Osteocyte (in vitro differentiated cells): ENCODE results near the gene LPO. TPM values are rescaled to one million over a fixed set of nuclear protein-coding genes. Genes with fewer than 3 reads are reported as not detected.
A peak's percentile ranks its signal among the peaks of the same experiment; 100 is the strongest.

Experiments used
- DNase-seq: peaks from one replicate; pipeline ENCODE4 v3.0.0; 2021; ENCODE audit warnings: mixed read lengths; ENCODE audit not compliant: unreplicated experiment; ENCODE audit errors: extremely low spot score
- H3K27ac Mint-ChIP-seq: one replicate; pipeline ENCODE4 v1.8.0; 2021; ENCODE audit warnings: mild to moderate bottlenecking, mixed read lengths; ENCODE audit not compliant: unreplicated experiment
- H3K27me3 Mint-ChIP-seq: one replicate; pipeline ENCODE4 v1.8.0; 2021; ENCODE audit warnings: mixed read lengths; ENCODE audit not compliant: unreplicated experiment
- H3K36me3 Mint-ChIP-seq: one replicate; pipeline ENCODE4 v1.8.0; 2021; ENCODE audit warnings: mixed read lengths; ENCODE audit not compliant: unreplicated experiment
- H3K4me1 Mint-ChIP-seq: one replicate; pipeline ENCODE4 v1.8.0; 2021; ENCODE audit warnings: mixed read lengths; ENCODE audit not compliant: unreplicated experiment
- H3K4me3 Mint-ChIP-seq: one replicate; pipeline ENCODE4 v1.8.0; 2021; ENCODE audit warnings: mild to moderate bottlenecking, moderate library complexity, mixed read lengths; ENCODE audit not compliant: unreplicated experiment
- H3K9me3 Mint-ChIP-seq: one replicate; pipeline ENCODE4 v1.8.0; 2021; ENCODE audit warnings: mixed read lengths; ENCODE audit not compliant: unreplicated experiment
- total RNA-seq: library from RNA; stranded (reverse); gene quantifications from 2 replicates; pipeline ENCODE4 v1.2.1, GENCODE V29; 2021
- TF ChIP-seq, protein P1 (sequence below): fragments of 200-600 bp; sonication (generic); IDR thresholded peaks from 2 replicates; pipeline ENCODE4 v1.5.0; 2021; ENCODE audit warnings: antibody characterized with exemption, mild to moderate bottlenecking, moderate library complexity

The LPO gene
- total RNA-seq, 1 donor from 2014 or later = not detected

DNA sequence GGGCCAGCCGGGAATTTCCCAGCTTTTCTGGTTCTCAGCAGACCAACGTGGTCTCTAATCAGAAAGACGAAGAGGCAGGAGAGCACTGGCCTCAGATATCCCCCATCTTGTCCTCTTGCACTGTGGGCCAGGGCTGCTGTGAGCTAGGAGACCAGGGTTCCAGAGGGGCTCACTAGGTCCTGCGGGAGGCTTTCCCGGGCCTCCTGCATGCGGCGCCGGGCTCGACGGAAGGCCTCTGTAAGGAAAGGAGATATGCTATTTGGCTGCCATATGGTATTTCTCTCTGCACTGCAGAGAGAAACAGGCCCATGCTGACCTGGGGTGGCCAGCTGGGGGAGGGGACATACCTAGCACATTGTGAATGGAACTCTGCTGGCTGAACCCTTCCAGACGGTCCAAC is 32.4 kb upstream of the LPO start:
- H3K36me3 Mint-ChIP-seq = peaks cover 17% of the 10 kb centered on the region
- TF ChIP-seq, protein P1, sequence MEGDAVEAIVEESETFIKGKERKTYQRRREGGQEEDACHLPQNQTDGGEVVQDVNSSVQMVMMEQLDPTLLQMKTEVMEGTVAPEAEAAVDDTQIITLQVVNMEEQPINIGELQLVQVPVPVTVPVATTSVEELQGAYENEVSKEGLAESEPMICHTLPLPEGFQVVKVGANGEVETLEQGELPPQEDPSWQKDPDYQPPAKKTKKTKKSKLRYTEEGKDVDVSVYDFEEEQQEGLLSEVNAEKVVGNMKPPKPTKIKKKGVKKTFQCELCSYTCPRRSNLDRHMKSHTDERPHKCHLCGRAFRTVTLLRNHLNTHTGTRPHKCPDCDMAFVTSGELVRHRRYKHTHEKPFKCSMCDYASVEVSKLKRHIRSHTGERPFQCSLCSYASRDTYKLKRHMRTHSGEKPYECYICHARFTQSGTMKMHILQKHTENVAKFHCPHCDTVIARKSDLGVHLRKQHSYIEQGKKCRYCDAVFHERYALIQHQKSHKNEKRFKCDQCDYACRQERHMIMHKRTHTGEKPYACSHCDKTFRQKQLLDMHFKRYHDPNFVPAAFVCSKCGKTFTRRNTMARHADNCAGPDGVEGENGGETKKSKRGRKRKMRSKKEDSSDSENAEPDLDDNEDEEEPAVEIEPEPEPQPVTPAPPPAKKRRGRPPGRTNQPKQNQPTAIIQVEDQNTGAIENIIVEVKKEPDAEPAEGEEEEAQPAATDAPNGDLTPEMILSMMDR = no peak
- no peaks in the 10 kb centered on the region for H3K4me1 Mint-ChIP-seq
- H3K27ac Mint-ChIP-seq = no peak overlapping the region
- H3K9me3 Mint-ChIP-seq = no peaks in the 10 kb centered on the region
- peak; percentile 65 for DNase-seq
- H3K27me3 Mint-ChIP-seq = no peaks in the 10 kb centered on the region
- no peak overlapping the region for H3K4me3 Mint-ChIP-seq

DNA sequence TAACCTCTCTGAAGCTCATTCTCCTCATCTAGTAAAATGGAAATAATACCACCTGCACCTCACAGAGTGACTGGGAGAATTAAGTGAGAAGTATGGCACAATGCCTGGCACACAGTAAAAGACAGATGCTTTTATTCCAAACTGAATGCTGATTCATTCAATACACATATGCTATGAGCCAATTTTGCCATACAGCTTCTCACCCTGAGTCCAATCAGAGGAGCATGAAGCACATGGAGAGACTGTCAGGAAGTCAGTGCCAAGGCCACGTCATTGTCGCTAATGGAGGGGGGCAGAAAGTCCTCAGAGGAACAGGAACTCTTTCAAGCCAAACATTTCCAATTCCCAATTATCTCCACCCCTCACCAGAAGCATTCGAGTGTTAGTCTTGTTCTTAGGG is 30.9 kb upstream of the LPO start:
- TF ChIP-seq, protein P1 = no peak

DNA sequence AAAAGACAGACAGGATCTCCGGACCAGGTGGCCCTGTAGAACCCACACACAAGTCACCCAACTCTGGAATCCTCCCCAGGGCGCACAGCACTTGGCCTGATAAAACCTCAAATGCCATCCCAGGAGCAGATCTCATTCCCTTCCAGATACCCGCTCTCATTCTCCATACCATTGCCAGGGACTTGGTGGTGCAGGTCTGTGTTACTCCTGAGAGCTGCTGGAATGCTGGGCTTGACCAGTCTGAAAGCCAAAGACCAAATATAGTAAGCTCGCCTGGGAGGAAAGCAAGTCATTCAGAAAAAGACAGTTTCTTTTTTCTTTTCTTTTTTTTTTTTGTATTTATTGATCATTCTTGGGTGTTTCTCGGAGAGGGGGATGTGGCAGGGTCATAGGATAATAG is 30.0 kb upstream of the LPO start:
- TF ChIP-seq, protein P1 = no peak
- no peak for DNase-seq
- Mint-ChIP-seq H3K4me3 (no peak overlapping the region), H3K27ac (no peak overlapping the region), H3K4me1 (no peaks in the 10 kb centered on the region), H3K27me3 (no peaks in the 10 kb centered on the region), H3K9me3 (no peaks in the 10 kb centered on the region), H3K36me3 (peaks cover 22% of the 10 kb centered on the region)

More for the DNA sequence above, 30.9 kb upstream of the LPO start:
- Mint-ChIP-seq H3K4me1 (no peaks in the 10 kb centered on the region), H3K27ac (no peak overlapping the region), H3K9me3 (no peaks in the 10 kb centered on the region), H3K4me3 (no peak overlapping the region), H3K36me3 (peaks cover 22% of the 10 kb centered on the region), H3K27me3 (no peaks in the 10 kb centered on the region)
- DNase-seq = no peak

DNA sequence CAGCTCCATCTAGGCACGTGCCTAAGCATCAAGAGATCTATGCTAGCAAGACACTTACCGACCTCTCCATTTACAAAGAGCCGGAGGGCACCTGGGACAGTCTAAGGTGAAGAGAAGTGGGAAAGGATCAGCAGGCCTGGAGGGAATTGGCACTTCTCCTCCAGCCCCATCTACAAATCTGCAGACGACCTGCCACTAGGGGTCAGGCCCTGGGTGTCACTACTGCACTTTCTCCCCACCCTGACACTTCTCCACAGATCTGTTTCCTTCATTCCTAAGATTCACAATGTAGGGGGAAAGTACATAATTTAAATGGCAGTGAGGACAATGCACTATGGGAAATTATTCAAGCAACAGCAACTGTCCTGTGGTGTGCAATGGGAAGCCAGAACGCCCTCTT is 27.5 kb upstream of the LPO start:
- DNase-seq = no peak
- H3K4me1 Mint-ChIP-seq = no peaks in the 10 kb centered on the region
- TF ChIP-seq, protein P1 = no peak
- H3K4me3 Mint-ChIP-seq = no peak overlapping the region
- H3K9me3 Mint-ChIP-seq = no peaks in the 10 kb centered on the region
- H3K36me3 Mint-ChIP-seq = peaks cover 24% of the 10 kb centered on the region
- H3K27ac Mint-ChIP-seq = no peak overlapping the region
- H3K27me3 Mint-ChIP-seq = no peaks in the 10 kb centered on the region

DNA sequence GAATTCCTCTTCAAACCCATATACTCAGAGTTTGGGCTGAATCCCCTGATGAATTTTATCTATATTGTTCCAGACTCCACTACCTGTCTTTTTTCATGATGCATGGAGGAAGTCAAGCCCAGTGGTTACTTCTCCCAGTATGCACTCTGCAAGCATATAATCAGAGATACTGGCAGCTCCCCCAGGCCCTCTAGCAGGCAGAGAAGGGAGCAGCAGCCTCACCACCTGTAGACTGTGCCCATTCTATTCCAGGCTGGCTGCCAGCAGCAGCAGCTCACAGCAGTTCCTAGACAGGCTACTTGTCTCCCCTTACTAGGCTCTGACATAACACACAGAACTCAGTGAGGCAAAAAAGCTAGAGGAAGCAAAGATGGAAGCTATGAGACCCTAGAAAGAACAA is 22.7 kb upstream of the LPO start:
- Mint-ChIP-seq H3K36me3 (peaks cover 11% of the 10 kb centered on the region), H3K9me3 (no peaks in the 10 kb centered on the region), H3K4me3 (no peak overlapping the region), H3K4me1 (peaks cover 6% of the 10 kb centered on the region), H3K27ac (no peak overlapping the region), H3K27me3 (no peaks in the 10 kb centered on the region)
- TF ChIP-seq, protein P1 = no peak
- no peak for DNase-seq
